Neural cell (in vitro differentiated cells): ENCODE measurements around the gene MAP4K5. TPM values are rescaled to one million over a fixed set of nuclear protein-coding genes. Genes with fewer than 3 reads are reported as not detected.

Experiments
- H2AFZ ChIP-seq: fragments of 200-600, 300-800 bp; sonication (generic), shearing (Covaris generic); 2 replicates; pipeline ENCODE4 v1.6.0; 2014; ENCODE audit warnings: low read depth, mild to moderate bottlenecking, antibody characterized with exemption, low read length, moderate library complexity
- H3F3A ChIP-seq: fragments of 200-600 bp; shearing (Covaris generic); 2 replicates; pipeline ENCODE4 v1.6.1; 2016; ENCODE audit warnings: mild to moderate bottlenecking, moderate library complexity, mixed read lengths, antibody characterized with exemption, low read length; ENCODE audit not compliant: insufficient read depth, poor library complexity, severe bottlenecking
- H3K27ac ChIP-seq: fragments of 200-600, 300-800 bp; sonication (generic), shearing (Covaris generic); 2 replicates; pipeline ENCODE4 v1.5.1; 2014; ENCODE audit warnings: mild to moderate bottlenecking, low read length, moderate library complexity
- H3K27me3 ChIP-seq: fragments of 300-800, 200-600 bp; sonication (generic), shearing (Covaris generic); 2 replicates; pipeline ENCODE4 v1.6.0; 2014; ENCODE audit warnings: mild to moderate bottlenecking, low read depth, low read length, moderate library complexity; ENCODE audit not compliant: insufficient read depth
- H3K36me3 ChIP-seq: fragments of 300-800, 200-600 bp; sonication (generic), shearing (Covaris generic); 2 replicates; pipeline ENCODE4 v1.5.1; 2014; ENCODE audit warnings: mild to moderate bottlenecking, antibody characterized with exemption, low read length, moderate library complexity; ENCODE audit not compliant: insufficient read depth
- H3K4me2 ChIP-seq: fragments of 300-800, 200-600 bp; sonication (generic), shearing (Covaris generic); 2 replicates; pipeline ENCODE4 v1.6.0; 2014; ENCODE audit warnings: mild to moderate bottlenecking, low read length
- H3K4me3 ChIP-seq: fragments of 300-800, 200-600 bp; sonication (generic), shearing (Covaris generic); 2 replicates; pipeline ENCODE4 v1.5.1; 2014; ENCODE audit warnings: mild to moderate bottlenecking, low read length, moderate library complexity
- H3K79me2 ChIP-seq: fragments of 200-600 bp; shearing (Covaris generic); replicated peaks from 2 replicates; pipeline ENCODE4 v1.6.0; 2014; ENCODE audit warnings: mild to moderate bottlenecking, low read length, moderate library complexity; ENCODE audit not compliant: insufficient read depth
- H3K9ac ChIP-seq: fragments of 300-800, 200-600 bp; sonication (generic), shearing (Covaris generic); 2 replicates; pipeline ENCODE4 v1.6.1; 2016; ENCODE audit warnings: mild to moderate bottlenecking, low read length, mixed read lengths
- H3K9me2 ChIP-seq: fragments of 200-600 bp; shearing (Covaris generic); 2 replicates; pipeline ENCODE4 v1.6.1; 2016; ENCODE audit warnings: mild to moderate bottlenecking, low read length, mixed read lengths; ENCODE audit not compliant: insufficient read depth
- H3K9me3 ChIP-seq: fragments of 200-600, 300-800 bp; sonication (generic), shearing (Covaris generic); 2 replicates; pipeline ENCODE4 v1.6.1; 2016; ENCODE audit warnings: mild to moderate bottlenecking, mixed run types, low read length, moderate library complexity, mixed read lengths
- H4K20me1 ChIP-seq: fragments of 200-600 bp; shearing (Covaris generic); 2 replicates; pipeline ENCODE4 v1.6.1; 2016; ENCODE audit warnings: mild to moderate bottlenecking, mixed run types; ENCODE audit not compliant: insufficient read depth
- CTCF ChIP-seq: fragments of 450-650 bp; IDR thresholded peaks from 2 replicates; pipeline ENCODE4 v1.5.1; 2014; ENCODE audit warnings: antibody characterized with exemption, mild to moderate bottlenecking, moderate library complexity; ENCODE audit not compliant: poor library complexity, severe bottlenecking
- EP300 ChIP-seq: fragments of 450-650 bp; conservative IDR thresholded peaks from 2 replicates; pipeline ENCODE4 v1.6.1; 2014; ENCODE audit warnings: antibody characterized with exemption, mild to moderate bottlenecking, moderate library complexity; ENCODE audit not compliant: poor library complexity, severe bottlenecking
- EZH2 ChIP-seq: fragments of 200-600, 300-800 bp; shearing (Covaris generic), sonication (generic); IDR thresholded peaks from 2 replicates; pipeline ENCODE4 v1.6.1; 2014; ENCODE audit warnings: antibody characterized with exemption, low read length, borderline replicate concordance, mild to moderate bottlenecking; ENCODE audit not compliant: insufficient read depth, poor library complexity, severe bottlenecking
- MXI1 ChIP-seq: fragments of 450-650 bp; conservative IDR thresholded peaks from 2 replicates; pipeline ENCODE4 v1.6.1; 2014; ENCODE audit warnings: antibody characterized with exemption, mild to moderate bottlenecking; ENCODE audit not compliant: poor library complexity, severe bottlenecking
- POLR2AphosphoS5 ChIP-seq: IDR thresholded peaks from 2 replicates; pipeline ENCODE4 v1.6.1; 2012
- RAD21 ChIP-seq: fragments of 450-650 bp; conservative IDR thresholded peaks from 2 replicates; pipeline ENCODE4 v1.6.1; 2014; ENCODE audit warnings: antibody characterized with exemption, mild to moderate bottlenecking, moderate library complexity
- SMC3 ChIP-seq: fragments of 450-650 bp; conservative IDR thresholded peaks from 2 replicates; pipeline ENCODE4 v1.6.1; 2014; ENCODE audit warnings: antibody characterized with exemption, mild to moderate bottlenecking, moderate library complexity; ENCODE audit not compliant: poor library complexity
- TAF1 ChIP-seq: IDR thresholded peaks from 2 replicates; pipeline ENCODE4 v1.6.1; 2012; ENCODE audit warnings: low read depth
- polyA plus RNA-seq: library from polyadenylated mRNA; depleted of rRNA; stranded (reverse); fragments of >200 nt; gene quantifications from 2 replicates; pipeline ENCODE4 v1.2.3, GENCODE V29; 2014
- TF ChIP-seq, protein P1 (sequence below): IDR thresholded peaks from 2 replicates; pipeline ENCODE4 v1.6.1; 2012; ENCODE audit warnings: borderline replicate concordance

MAP4K5 gene
- polyA plus RNA-seq, 1 donor from 2014 or later: 148 TPM

DNA sequence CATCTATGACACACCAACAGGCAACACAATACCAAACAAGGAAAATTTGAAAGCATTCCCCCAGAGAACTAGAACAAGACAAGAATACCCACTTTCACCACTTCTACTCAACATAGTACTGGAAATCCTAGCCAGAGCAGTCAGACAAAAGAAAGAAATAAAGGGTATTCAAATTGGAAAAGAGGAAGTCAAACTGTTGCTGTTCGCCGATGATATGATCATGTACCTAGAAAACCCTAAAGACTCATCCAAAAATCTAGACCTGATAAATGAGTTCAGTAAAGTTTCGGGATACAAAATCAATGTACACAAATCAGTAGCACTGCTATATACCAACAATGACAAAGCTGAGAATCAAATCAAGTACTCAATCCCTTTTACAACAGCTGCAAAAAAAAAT lies 19.5 kb upstream of the MAP4K5 start:
- H3K36me3 ChIP-seq: no peaks in the 10 kb centered on the region
- H2AFZ ChIP-seq: no peak overlapping the region
- H3K9ac ChIP-seq: no peak overlapping the region
- H4K20me1 ChIP-seq: no peaks in the 10 kb centered on the region
- H3K27me3 ChIP-seq: no peaks in the 10 kb centered on the region
- no peaks in the 10 kb centered on the region for H3K79me2 ChIP-seq
- no peak for TF ChIP-seq MXI1
- TF ChIP-seq POLR2AphosphoS5: no peak
- TF ChIP-seq EZH2: no peak
- TF ChIP-seq, protein P1, sequence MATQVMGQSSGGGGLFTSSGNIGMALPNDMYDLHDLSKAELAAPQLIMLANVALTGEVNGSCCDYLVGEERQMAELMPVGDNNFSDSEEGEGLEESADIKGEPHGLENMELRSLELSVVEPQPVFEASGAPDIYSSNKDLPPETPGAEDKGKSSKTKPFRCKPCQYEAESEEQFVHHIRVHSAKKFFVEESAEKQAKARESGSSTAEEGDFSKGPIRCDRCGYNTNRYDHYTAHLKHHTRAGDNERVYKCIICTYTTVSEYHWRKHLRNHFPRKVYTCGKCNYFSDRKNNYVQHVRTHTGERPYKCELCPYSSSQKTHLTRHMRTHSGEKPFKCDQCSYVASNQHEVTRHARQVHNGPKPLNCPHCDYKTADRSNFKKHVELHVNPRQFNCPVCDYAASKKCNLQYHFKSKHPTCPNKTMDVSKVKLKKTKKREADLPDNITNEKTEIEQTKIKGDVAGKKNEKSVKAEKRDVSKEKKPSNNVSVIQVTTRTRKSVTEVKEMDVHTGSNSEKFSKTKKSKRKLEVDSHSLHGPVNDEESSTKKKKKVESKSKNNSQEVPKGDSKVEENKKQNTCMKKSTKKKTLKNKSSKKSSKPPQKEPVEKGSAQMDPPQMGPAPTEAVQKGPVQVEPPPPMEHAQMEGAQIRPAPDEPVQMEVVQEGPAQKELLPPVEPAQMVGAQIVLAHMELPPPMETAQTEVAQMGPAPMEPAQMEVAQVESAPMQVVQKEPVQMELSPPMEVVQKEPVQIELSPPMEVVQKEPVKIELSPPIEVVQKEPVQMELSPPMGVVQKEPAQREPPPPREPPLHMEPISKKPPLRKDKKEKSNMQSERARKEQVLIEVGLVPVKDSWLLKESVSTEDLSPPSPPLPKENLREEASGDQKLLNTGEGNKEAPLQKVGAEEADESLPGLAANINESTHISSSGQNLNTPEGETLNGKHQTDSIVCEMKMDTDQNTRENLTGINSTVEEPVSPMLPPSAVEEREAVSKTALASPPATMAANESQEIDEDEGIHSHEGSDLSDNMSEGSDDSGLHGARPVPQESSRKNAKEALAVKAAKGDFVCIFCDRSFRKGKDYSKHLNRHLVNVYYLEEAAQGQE: no peak
- no peak for TF ChIP-seq SMC3
- no peaks in the 10 kb centered on the region for H3F3A ChIP-seq
- H3K9me2 ChIP-seq: no peaks in the 10 kb centered on the region
- H3K4me3 ChIP-seq: no peak overlapping the region
- H3K9me3 ChIP-seq: no peaks in the 10 kb centered on the region
- no peak overlapping the region for H3K4me2 ChIP-seq
- H3K27ac ChIP-seq: no peak overlapping the region

DNA sequence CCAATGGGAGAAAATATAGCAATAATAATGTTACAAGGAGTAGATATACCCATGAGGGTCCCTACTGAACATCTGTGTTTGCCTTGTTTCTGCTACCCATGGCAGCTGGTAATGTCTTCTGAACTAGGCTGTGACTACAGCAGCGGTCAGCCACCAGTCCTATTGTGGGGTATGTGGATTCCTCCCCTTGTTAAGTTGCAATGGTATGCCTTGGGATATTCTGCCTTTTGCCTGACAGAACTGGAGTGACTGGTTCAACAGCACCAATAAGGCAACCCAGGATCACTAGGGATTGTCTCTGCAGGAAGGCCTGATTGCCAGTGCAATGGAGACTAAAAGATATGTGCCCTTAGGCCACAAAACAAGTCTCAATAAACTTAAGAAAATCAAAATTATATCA lies 17.9 kb upstream of the MAP4K5 start:
- H3K9ac ChIP-seq: no peak overlapping the region
- H4K20me1 ChIP-seq: no peaks in the 10 kb centered on the region
- no peaks in the 10 kb centered on the region for H3K9me2 ChIP-seq
- H2AFZ ChIP-seq: no peak overlapping the region
- no peaks in the 10 kb centered on the region for H3K27me3 ChIP-seq
- H3K9me3 ChIP-seq: no peaks in the 10 kb centered on the region
- H3K36me3 ChIP-seq: no peaks in the 10 kb centered on the region
- H3K79me2 ChIP-seq: no peaks in the 10 kb centered on the region
- no peak overlapping the region for H3K4me3 ChIP-seq
- no peak overlapping the region for H3K27ac ChIP-seq
- H3F3A ChIP-seq: no peaks in the 10 kb centered on the region
- TF ChIP-seq, protein P1: no peak
- TF ChIP-seq EP300: no peak
- no peak for TF ChIP-seq CTCF
- TF ChIP-seq TAF1: no peak
- no peak for TF ChIP-seq SMC3
- TF ChIP-seq EZH2: no peak
- TF ChIP-seq POLR2AphosphoS5: no peak
- no peak for TF ChIP-seq RAD21
- no peak for TF ChIP-seq MXI1
- H3K4me2 ChIP-seq: no peak overlapping the region
